ENCODE data around the gene RNLS.
"Not testable (repeated sequence)": the region's sequence is repeated elsewhere in the genome, so short reads cannot be mapped to it uniquely, and the experiment has no call there.

Gene RNLS

GRCh38 chr10:88286030-88286429, 297.1 kb downstream of the RNLS start:
- no peak for DNase-seq

- DNase-seq, result no peak
Observed at GRCh38 chr10:88281592-88282347, 301.3 kb downstream of the RNLS start.

GRCh38 chr10:88280518-88280917, 302.6 kb downstream of the RNLS start:
- no peak for DNase-seq

DNA sequence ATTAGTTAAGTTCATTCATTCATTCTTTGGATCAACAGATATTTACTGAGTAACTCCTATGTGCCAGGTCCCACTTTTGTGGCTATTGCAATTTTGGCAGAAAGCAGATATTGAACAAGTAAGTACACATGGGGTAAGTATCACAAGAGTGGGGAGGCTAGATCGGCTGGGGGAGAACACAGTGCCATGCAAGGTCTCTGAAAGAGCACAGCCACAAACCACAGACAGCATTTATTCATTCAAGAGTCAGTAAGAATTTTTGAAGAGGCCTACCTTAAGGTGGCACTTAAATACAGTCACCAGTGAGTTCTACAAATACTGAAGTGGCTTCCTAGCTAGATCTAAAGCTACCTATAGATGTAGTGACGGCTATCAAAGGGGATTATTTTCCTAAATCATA, 304.2 kb downstream of the RNLS start:
- no peak for DNase-seq

GRCh38 chr10:88276945-88277344, 306.2 kb downstream of the RNLS start:
- not testable (repeated sequence) for DNase-seq

DNA sequence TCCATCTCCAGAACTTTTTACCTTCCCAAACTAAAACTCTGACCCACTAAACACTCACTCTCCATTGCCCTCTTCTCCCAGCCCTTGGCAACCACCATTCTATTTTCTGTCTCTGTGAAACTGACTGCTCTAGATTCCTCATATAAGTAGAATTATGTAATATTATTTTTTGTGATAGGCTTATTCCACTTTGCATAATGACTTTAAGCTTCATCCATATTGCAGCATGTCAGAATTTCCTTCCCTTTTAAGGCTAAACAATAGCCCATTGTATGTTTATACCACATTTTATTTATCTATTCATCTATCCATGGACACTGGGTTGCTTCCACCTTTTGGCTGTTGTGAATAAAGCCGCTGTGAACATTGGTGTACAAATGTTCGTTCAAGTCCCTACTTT, 308.8 kb downstream of the RNLS start:
- no peak for DNase-seq

DNA sequence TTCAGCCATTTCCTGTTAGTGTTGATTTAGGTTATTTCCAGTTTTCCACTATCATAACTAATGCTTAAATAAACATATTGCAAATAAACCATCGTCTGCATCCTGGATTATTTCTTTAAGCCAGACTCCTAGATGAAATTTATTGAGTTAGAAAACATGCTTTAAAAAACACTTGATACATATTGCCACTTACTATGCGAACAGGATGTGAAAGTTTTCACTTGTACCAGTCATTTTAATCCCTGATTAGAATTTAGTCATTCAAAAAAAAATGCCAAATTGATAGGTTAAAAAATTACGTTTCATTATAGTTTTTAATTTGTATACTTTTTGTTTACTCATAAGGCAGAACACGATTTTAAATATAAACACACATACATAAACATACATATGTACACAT, 309.6 kb downstream of the RNLS start:
- DNase-seq, result no peak

DNA sequence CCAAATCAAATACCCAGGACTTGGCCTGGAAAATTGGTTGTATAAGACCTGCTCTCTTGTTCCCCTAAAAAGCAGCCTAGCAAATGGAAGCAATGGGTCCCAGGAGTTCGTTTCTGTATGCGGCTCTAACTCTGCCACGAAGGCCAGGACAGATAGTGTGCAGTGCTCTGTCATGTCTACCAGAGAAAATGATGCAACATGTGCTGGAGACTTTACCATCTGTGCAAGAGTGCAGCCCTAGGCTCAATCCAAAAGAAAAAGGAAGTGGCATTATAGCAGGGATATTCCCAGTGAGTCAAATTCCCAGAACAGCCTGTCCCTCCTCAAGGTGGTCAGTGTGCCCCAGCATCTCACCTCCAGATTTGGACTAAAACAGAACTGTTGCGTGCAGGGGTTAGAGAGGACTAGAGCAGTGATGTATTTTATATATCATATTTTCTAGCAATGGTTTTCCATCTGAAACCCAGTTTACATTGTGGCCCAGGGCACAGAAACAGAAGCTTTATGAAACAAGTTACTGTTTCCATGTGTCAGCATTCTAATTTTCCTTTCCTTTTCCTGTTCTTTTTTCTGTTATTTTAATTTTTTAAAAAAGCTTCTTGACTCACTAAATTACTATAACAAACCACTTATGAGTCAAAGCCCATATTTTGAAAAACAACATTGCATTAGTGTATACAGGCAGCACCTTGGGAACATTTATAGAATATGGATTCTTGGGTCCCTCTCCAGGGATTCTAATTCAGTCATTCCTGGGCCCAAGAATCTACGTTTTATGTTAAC, 311.2 kb downstream of the RNLS start:
- DNase-seq, result no peak

DNA sequence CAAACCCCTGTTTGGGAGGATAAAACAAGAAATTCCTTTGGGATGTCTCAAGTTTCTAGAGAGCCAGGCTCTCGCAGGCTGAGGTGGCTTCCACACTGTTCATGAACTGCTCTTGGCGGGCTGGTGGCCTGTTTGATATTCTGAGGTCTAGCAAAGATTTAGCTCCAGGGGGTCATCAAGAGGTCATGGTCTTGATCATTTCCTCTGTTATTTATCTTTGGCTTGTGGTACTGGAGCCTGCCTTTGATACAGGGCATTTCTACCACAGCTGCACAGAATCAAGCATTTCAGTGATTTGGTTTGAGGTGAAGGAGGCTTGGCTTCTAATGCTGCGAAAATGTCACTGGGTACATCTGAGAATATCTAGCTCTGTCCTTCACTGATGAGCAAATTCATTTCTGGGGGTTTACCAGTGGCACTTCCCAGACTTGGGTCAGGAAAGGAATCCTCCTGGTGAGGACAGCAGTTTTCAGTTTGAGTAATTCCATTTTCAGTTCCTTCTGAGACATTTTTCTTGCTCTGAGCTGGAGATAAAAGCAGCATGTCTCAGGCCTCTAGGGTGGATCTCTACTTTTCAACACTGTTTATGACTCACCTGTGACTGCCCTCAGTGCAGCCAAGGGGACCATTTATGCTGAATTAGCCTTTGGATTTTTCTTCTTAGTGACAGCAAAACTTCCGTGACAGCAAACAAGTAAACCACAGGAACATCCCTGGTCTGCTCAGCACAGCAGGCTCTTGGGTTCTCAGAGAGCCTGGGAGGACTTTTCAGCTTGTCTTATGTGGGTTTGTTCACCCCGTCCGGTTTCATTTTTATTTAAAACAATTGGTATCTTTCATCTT, 312.0 kb downstream of the RNLS start:
- peak; percentile 27 for DNase-seq

DNA sequence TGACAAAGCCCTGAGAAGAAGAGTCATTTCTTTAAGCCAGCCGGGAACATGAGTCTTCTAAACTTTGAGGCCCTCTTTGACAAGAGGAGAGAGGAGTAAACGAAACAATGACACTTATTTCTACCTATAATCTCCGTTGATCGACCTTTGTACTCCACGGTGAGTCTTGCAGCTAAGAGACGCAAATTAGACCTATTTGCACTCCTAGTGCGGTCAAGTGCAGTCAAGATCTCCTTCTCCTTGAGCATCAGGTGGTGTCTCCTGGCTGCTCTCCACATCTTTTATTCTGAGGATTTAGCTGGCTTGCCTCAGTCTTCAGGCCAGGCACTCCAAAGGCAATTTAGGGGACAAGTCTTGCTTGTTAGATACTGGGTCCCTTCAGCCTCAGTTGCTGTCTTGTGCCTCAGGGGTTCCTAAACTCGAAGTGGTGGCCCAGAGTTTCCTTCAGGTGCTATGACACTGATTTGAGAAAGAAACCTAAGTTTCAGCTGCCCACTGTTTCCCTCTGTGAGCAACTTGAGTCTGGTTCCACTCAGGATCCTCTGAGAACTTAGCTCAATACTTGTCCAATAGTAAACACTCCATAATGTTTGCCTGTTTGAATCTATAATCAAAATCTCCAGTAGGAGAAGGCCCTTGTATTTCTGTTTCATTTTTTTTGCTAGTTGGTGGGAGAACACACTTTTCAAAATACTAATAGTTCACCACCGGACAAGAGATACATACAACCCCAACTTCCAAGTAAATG, 312.9 kb downstream of the RNLS start:
- no peak for DNase-seq

DNA sequence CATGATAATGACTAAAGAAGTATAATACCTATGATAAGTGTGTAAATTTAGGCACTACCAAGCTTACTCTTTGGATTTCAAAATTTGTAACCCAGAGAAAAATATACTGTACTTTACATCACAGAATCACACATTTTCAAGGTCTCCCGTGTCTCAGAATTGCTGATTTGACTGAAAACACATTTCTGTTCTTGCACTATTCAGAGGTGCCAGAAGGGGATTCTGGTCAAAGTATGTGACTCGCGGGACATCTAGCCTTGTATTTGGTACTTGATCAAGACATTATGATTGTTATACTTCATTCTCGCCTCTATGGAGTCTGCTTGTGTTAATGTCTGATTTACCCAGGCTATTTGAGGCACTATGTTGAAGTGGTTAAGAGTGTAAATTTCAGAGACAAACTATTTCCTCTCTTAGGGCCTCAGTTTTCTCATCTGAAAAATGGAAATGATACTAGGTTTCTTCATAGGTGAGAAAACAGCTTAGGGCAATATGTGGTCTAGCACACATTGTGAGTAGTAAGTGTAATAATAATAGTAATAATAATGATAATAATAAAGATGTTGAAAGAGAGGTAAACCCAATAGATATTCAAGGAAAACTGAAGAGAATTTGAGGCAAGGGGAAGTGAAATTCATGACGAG, 320.4 kb downstream of the RNLS start:
- no peak for DNase-seq

DNA sequence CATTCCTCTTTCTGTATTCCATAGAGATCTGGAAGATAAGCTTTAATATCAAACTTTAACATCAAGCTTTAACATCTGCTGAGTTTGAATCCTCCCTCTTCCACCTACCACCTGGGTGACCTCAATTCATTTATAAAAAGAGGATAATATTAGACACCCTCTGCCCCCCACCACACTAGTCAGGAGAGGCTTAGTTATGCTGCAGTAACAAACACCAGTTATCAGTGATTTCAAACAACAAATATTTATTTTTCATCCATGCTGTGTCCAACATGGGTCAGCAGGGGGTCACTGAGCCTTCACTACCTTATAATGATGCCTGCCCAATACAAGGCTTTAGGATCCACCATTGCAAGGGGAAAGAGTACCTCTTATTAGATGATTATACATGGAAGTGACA, 322.0 kb downstream of the RNLS start:
- DNase-seq, result no peak

DNA sequence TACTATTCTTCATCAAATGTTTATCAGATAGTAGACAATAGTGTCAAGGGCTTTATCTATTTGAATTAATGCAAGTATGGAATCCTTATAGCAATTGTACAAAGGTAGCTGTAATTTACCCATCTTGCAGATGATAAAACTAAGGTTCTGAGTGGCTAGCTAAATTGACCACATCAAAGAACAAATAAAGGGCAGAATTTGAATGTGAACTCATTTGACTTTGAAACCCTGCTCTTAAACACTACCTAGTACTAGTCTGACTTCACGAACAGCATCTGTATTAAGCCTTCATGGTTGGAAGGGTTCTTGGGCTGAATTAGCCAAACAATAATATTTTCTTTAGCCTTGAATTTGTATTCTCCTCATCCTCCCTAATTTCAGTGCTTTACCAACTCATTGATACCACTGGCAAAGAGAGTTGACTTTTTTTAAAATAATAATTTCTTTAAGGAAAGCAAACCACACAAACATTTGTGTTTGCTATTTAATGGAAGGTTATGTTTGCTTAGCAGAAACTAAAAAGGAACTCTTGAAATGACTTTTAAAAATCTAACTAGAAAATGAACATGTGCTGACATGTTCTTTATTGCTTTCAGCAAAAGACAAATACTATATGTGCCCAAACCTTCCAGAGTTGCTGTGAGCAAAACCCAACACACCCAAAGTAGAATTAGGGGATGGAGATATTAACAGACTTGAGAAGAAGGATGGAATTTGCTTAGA, 322.6 kb downstream of the RNLS start:
- DNase-seq, result no peak

GRCh38 chr10:88259381-88259780, 323.7 kb downstream of the RNLS start:
- DNase-seq, result no peak

DNA sequence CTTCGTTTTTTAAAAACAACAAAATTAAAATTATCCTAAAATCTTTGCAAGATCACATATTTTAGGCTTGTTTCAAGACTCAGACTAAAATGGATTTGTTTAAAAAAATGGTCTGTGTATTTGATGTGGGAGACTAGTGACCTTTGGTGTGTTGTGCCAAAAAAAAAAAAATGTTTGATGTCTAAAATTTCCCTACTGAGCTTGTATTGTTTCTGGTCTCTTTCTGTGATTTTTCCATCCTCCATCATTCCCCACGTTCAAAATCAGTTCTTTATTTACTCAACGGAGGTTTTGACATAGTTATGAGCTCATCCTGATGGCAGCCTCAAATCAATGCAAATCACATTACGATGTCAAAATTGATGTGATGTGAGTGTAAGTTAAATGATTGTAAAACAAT, 326.2 kb downstream of the RNLS start:
- no peak for DNase-seq

GRCh38 chr10:88256013-88256680, 327.0 kb downstream of the RNLS start:
- no peak for DNase-seq

GRCh38 chr10:88254091-88254490, 329.0 kb downstream of the RNLS start:
- DNase-seq, result no peak

GRCh38 chr10:88253622-88254021, 329.5 kb downstream of the RNLS start:
- DNase-seq, result no peak

DNA sequence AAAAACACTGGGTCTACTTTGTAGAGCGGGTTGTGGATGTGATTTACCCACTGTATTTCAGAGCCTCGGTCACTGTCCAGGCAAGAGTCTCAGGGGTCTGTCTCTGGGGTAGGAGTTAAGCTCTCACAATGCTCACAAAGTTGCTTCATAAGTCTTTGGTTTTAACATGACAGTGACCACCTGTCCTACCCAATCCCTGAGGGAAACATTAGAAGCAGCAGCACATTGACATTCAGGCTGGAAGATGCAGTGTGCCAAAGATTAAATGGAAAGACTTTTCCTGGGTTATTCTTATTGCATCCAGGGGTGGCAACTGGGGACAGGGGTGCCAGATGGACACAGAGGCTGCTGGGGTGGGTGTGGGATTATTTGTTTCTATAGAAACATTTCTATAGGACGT, 330.0 kb downstream of the RNLS start:
- DNase-seq, result no peak

DNA sequence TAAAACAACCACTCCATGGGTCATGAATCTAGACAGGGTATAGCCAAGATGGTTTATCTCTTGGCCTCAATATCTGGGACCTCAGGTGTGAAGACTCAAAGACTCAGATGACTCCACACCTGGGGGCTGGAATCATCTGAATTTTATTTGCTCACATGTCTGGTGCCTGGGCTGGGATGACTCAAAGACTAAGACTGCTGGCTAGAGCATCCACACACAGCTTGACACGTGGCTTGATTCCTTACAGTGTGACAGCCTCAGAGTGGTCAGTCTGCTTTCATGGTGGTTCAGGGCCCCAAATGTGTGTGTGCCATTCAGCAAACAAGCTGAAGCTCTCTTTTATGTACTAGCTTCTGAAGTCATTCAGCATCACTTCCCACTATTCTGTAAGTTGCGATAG, 333.7 kb downstream of the RNLS start:
- no peak for DNase-seq

DNA sequence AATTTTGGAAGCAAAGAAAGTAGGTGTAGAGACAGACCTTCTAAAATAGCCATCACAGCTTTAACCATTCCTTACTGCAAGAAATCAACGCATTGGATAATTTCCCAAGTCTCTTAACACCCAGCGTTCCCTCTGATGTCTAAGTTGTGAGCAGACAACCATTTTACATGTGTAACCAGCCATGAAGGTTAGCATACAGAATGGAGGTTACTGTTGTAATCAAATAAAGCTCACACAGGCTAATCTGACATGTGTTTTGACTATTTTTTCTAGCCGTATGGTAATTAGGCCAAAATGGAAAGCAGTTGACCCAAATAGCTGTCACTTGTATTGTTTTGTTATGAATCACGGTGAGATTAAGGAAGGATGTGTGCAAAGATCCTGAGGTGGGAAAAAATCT, 336.4 kb downstream of the RNLS start:
- DNase-seq, result no peak
